GM19193 (cell line): ENCODE measurements around the gene SMAP1.

Experiments used
- POLR2A ChIP-seq: IDR thresholded peaks from 4 replicates; pipeline ENCODE4 v1.6.1; 2011; ENCODE audit not compliant: insufficient read depth, insufficient read length; ENCODE audit errors: extremely low read depth

The SMAP1 gene

DNA sequence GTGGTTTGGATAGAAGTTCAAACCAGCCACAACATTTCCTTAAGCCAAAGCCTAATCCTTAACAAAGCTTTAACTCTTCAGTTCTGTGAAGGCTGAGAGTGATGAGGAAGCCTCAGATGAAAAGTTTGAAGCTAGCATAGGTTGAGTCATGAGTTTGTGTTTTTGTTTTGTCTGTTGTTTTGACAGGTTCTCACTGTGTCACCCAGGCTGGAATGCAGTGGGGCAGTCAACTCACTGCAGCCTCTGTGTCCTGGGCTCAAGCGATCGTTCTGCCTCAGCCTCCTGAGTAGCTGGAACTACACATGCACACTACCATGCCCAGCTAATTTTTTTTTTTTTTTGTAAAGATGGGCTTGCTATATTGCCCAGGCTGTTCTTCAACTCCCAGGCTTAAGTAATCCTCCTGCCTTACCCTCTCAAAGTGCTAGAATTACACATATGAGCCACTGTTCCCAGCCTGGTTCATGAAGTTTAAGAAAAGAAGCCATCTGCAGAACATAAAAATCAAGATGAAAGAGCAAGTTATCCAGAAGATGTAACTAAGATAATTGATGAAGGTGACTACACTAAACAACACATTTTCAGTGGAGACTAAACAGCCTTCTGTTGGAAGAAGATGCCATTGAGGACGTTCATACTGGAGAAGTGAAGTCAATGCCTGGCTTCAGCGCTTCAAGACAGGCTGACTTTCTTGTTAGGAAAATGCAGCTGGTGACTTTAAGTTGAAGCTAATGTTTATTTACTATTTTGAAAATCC lies 96.2 kb downstream of the SMAP1 start:
- no peak for TF ChIP-seq POLR2A

DNA sequence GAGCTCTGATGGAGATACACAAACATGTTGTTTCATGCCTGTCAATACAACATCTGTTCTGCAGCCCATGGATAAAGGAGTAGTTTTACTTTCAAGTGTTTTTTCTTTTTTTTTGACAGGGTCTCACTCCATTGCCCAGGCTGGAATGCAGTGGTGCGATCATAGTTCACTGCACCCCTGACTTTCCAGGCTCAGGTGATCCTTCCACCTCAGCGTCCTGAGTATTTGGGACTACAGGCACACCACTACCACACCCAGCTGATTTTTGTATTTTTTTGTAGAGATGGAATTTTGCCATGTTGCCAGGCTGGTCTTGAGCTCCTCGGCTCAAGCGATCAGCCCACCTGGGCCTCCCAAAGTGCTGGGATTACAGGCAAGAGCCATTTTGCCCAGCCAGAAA lies 97.0 kb downstream of the SMAP1 start:
- no peak for TF ChIP-seq POLR2A

DNA sequence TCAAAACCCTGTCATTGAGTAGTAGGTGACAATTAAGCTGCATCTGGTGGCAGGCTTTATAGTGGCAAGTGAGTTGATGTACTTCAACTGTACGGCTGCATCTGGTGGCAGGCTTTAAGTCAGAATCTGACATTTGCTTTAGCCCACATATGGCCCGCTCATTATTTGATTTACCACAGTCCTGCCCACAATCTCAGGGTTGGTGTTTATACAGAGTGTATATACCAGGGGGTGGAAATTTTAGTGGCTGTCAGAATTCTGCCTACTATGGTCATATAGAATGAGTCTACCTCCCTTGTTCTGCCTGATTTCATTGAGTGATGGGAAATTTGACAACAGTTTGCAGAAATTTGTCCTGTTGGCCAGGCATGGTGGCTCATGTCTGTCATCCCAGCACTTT lies 112.3 kb downstream of the SMAP1 start:
- TF ChIP-seq POLR2A = no peak

DNA sequence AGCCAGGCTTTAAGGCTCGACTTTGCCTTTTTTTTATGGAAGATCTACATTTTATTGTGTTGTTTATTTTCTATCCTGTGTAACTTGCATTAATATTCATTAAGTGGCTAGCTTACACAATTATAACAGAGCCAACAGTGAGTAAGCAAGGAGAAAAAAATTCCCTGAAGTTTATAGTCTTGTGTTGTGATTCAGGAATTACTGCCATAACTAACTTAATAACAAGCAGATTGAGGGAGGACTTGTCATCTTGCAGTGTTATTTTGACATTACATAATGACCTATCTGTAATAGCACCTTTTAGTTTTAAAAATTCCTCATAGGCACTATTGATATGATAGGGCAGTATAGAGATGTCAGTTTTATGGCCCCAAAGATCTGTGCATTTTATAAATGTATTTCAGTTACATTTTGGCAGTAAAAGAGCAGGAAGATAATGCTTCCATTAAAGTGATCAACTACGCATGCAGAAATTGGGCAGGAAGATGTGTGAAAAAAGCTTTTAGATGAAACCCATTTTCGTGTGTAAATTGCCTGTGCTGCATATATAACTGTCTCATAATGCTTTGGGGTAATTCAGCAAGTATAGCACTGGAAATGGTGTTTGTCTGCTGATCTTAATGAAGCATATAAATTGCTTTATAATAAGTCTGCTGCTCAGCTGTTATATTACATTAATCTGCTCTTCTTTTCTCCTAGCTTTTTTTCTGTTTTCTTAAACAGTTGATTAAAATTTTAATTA lies 123.0 kb downstream of the SMAP1 start:
- TF ChIP-seq POLR2A = no peak

DNA sequence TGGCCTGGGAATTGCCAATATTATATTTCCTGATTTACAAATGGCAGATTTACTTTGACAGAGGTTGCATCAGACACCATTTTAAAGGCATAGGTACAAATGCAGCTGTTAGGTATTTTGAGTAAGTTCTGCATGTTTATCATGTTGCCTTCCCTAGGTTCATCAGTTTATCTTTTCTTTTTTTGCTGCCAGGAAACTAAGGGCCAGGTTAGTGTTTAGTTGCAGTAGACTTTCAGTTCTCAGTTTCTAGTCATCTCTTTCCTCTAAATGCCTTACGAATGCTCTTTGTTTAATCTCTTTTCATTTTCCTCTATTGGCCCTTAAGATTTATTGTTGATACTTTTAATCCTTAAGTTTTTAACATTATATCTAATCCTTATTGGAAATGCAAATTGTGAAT lies 129.9 kb downstream of the SMAP1 start:
- no peak for TF ChIP-seq POLR2A

DNA sequence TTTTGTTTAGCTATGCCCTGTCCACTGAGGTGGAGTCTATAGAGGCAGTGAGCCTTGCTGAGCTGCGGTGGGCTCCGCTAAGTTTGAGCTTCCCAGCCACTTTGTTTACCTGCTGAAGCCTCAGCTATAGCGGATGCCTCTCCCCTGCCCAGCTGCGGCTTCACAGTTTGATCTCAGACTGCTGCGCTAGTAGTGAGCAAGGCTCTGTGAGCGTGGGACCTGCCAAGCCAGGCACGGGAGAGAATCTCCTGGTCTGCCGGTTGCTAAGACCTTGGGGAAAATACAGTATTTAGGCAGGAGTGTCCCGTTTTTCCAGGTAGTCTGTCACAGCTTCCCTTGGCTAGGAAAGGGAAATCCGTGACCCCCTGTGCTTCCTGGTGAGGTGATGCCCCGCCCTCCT lies 138.4 kb downstream of the SMAP1 start:
- no peak for TF ChIP-seq POLR2A

DNA sequence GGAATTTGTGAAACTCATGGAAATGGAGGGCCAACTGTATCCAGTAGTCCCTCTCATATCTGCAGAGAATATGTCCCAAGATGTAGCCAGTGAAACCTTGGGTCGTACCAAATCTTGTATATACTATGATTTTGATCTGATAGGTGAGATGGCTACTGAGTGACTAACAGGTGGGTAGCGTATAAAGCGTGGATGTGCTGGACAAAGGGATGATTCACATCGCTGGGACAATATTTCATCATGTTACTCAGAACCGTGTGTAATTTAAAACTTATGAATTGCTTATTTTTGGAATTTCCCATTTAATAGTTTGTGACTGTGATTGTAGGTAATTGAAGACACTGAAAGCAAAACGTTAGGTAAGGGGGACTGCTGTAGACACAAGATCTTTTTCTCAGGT lies 144.1 kb downstream of the SMAP1 start:
- TF ChIP-seq POLR2A = no peak

DNA sequence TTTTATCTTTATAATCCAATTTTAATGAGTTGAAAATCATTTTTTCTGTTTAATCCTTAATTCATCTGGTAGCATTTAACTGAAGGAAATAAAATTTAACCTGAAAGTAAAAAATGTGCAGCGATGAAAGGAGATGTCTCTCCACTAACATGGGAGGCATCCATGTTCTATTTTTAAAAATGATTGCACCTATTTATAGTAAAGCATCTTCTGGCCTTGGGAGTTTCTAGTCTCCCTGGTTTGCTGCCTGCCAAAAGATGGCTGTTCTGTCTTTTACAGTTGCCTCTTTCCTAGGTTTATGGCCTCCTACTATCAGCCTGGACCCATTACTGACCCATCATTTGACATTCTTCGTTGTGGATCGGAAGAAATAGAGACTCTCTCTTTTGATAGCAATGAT lies 146.2 kb downstream of the SMAP1 start:
- TF ChIP-seq POLR2A = no peak

DNA sequence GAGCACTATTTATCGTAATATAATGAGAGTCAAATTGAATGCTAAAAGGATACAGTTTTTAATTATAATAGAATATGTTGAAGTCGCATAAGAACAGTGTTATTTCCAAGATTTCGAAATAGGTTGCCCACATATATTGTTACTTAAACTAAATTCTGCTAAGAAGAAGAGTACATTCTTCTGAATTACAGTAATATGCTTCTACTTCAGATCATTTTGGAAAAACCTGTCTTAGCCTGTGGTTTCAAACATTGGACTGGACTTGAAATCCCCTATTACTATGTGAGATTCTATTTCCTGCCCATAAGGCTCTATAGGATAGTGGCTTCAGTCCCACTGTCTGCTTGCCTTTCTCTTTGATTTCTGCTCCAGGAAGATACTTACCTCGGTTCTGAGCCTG lies 152.0 kb downstream of the SMAP1 start:
- TF ChIP-seq POLR2A = no peak

DNA sequence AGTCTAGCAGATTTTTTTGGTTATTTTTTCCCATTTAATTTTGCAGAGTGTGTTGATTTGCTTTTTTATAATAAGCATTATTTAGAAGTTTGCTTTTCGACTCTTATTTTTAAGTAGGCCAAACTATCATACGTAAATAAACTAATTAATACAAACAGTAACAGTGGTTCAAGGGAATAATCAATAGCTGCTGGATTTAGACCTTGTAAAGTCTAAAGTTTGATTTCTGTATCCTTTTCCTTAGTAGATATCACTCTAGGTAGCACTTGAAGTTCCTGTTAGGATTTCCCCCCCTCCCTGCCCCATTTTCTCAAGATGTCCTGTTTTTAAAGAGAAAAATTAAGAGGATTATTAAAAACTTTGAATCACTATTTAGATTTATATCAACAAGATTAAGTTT lies 153.1 kb downstream of the SMAP1 start:
- TF ChIP-seq POLR2A = no peak

DNA sequence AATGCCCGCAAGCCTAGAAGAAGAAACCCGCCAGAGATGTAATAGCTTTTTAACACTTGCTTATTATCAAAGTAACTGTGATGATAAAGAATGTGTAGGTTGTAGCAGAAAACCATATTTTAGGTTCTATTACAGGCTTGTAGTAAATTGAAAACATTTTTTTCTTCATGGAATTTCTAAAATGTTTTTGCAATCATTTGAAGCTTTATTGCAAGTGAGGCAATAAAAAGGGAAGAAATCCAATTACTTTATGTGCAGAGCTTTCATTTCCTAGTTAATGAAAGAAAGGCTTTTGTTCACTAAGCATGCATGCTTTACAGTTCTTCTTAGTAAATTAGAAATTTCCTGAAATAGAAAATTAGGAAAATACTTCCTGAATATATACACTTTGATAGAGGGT lies 154.1 kb downstream of the SMAP1 start:
- TF ChIP-seq POLR2A = no peak

DNA sequence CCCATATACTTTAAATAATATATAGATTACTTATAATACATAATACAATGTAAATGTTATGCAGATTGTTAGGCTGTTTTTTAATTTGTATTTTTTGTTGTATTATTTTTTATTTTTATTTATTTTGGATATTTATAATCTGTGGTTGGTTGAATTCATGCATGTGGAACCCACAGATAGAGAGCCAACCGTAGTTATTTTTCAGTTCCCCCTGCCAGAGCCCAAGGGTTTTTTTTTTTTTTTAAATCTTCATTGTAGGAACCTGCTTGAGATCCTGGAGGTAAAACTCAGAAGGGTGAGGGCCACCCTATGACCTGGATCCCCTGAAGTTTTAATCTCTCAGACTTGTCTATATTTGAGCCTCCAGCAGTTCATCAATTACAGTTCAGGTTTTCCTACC lies 156.0 kb downstream of the SMAP1 start:
- no peak for TF ChIP-seq POLR2A

DNA sequence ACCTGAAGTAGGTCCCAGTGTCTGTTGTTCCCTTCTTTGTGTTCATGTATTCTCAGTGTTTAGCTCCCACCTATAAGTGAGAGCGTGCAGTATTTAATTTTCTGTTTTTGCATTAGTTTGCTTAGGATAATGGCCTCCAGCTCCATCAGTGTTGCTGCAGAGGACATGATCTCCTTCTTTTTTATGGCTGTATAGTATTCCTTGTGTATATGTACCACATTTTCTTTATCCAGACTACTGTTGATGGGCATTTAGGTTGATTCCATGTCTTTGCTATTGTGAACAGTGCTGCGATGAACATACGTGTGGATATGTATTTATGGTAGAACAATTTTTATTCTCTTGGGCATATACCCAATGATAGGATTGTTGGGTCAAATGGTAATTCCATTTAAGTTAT lies 163.7 kb downstream of the SMAP1 start:
- TF ChIP-seq POLR2A = no peak

DNA sequence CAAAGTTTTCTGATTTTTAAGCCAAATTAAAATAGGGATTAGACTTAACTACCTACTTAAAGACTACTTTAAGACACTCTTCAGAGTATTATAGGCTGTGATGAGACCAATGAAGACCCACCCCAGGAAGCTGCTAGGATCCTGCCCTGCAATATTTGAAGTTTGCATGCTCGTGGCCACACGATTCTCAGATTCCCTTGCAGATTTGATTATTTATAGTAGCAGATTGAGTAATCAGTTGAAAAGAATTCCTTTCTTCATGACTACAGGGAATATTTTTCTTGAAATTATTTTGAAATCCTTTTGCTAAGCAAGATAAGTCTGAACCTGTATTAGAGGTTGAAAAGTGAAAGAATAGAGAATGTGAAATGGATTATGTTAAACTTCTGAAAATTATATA lies 166.8 kb downstream of the SMAP1 start:
- TF ChIP-seq POLR2A = no peak

DNA sequence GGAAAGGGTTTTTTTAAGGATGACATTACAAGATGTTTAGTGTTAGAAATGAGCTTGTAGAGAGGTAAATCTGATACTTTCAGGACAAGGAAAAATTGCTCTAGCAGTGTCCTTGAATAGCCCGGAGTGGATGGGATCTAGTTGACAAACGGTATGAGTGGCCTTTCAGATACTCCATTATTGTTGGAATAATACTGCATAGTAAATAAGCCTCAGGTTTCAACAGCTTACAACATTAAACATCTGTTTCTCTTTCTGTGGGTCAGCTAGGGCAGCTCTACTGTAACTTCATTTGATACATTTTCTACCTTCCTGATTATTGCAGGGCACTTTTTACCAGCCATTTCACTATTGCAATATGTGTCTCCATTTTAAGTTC lies 171.2 kb downstream of the SMAP1 start:
- TF ChIP-seq POLR2A = no peak
